ENCODE results near the gene ABHD17B. TPM values are rescaled to one million over a fixed set of nuclear protein-coding genes. Genes with fewer than 3 reads are reported as not detected.

The ABHD17B gene
- total RNA-seq, 1 donor from 2014 or later, result 12.0 TPM

GRCh38 chr9:71847892-71848291 is 63.1 kb downstream of the ABHD17B start:
- no peaks in the 10 kb centered on the region for H3K36me3 ChIP-seq
- H3K4me1 ChIP-seq, result no peaks in the 10 kb centered on the region
- no peaks in the 10 kb centered on the region for H3K9me3 ChIP-seq
- intact Hi-C loops (cut with DNase I), result no loop called here
- TF ChIP-seq POLR2AphosphoS5 (IDR thresholded peaks at IDR 0.05; ENCODE audit: insufficient read depth in 1 of 2, low read depth in 1 of 2), result no peak
- no peak for TF ChIP-seq CTCF (IDR thresholded peaks at IDR 0.05)
- no peak for TF ChIP-seq POLR2A (IDR thresholded peaks at IDR 0.05)
- H3K27ac ChIP-seq, result no peak overlapping the region
- no peaks in the 10 kb centered on the region for H3K27me3 ChIP-seq
- H3K4me3 ChIP-seq, result no peak overlapping the region
- no peak for DNase-seq (ENCODE audit: extremely low spot score in 2 of 2)

GRCh38 chr9:71844808-71845207 is 66.2 kb downstream of the ABHD17B start:
- no peaks in the 10 kb centered on the region for H3K9me3 ChIP-seq
- no peaks in the 10 kb centered on the region for H3K4me1 ChIP-seq
- intact Hi-C loops (cut with DNase I), result no loop called here
- H3K36me3 ChIP-seq, result no peaks in the 10 kb centered on the region
- no peaks in the 10 kb centered on the region for H3K27me3 ChIP-seq
- no peak overlapping the region for H3K4me3 ChIP-seq
- TF ChIP-seq POLR2AphosphoS5 (IDR thresholded peaks at IDR 0.05; ENCODE audit: insufficient read depth in 1 of 2, low read depth in 1 of 2) (no peak), POLR2A (IDR thresholded peaks at IDR 0.05) (no peak), CTCF (IDR thresholded peaks at IDR 0.05) (no peak)
- no peak overlapping the region for H3K27ac ChIP-seq
- no peak for DNase-seq (ENCODE audit: extremely low spot score in 2 of 2)

GRCh38 chr9:71839668-71840067 is 71.3 kb downstream of the ABHD17B start:
- Histone ChIP-seq H3K36me3 (no peaks in the 10 kb centered on the region), H3K4me3 (no peak overlapping the region), H3K4me1 (no peaks in the 10 kb centered on the region), H3K27me3 (no peaks in the 10 kb centered on the region), H3K9me3 (no peaks in the 10 kb centered on the region), H3K27ac (no peak overlapping the region)
- no peak for DNase-seq (ENCODE audit: extremely low spot score in 2 of 2)
- TF ChIP-seq POLR2AphosphoS5 (IDR thresholded peaks at IDR 0.05; ENCODE audit: insufficient read depth in 1 of 2, low read depth in 1 of 2), result no peak
- no peak for TF ChIP-seq POLR2A (IDR thresholded peaks at IDR 0.05)
- TF ChIP-seq CTCF (IDR thresholded peaks at IDR 0.05), result no peak
- intact Hi-C loops (cut with DNase I), result no loop called here

GRCh38 chr9:71835596-71835995 is 75.4 kb downstream of the ABHD17B start:
- Histone ChIP-seq H3K9me3 (no peaks in the 10 kb centered on the region), H3K27me3 (no peaks in the 10 kb centered on the region), H3K27ac (no peak overlapping the region), H3K4me3 (no peak overlapping the region), H3K36me3 (no peaks in the 10 kb centered on the region), H3K4me1 (no peaks in the 10 kb centered on the region)
- DNase-seq (ENCODE audit: extremely low spot score in 2 of 2), result no peak
- no peak for TF ChIP-seq POLR2AphosphoS5 (IDR thresholded peaks at IDR 0.05; ENCODE audit: insufficient read depth in 1 of 2, low read depth in 1 of 2)
- TF ChIP-seq CTCF (IDR thresholded peaks at IDR 0.05), result no peak
- TF ChIP-seq POLR2A (IDR thresholded peaks at IDR 0.05), result no peak
- intact Hi-C loops (cut with DNase I), result no loop called here

GRCh38 chr9:71830929-71831328 is 80.1 kb downstream of the ABHD17B start:
- Histone ChIP-seq H3K27me3 (no peaks in the 10 kb centered on the region), H3K9me3 (no peaks in the 10 kb centered on the region), H3K36me3 (no peaks in the 10 kb centered on the region), H3K4me1 (no peaks in the 10 kb centered on the region), H3K27ac (no peak overlapping the region), H3K4me3 (no peak overlapping the region)
- intact Hi-C loops (cut with DNase I), result no loop called here
- no peak for DNase-seq (ENCODE audit: extremely low spot score in 2 of 2)
- TF ChIP-seq POLR2A (IDR thresholded peaks at IDR 0.05), result no peak
- TF ChIP-seq CTCF (IDR thresholded peaks at IDR 0.05), result no peak
- TF ChIP-seq POLR2AphosphoS5 (IDR thresholded peaks at IDR 0.05; ENCODE audit: insufficient read depth in 1 of 2, low read depth in 1 of 2), result no peak
